ENCODE data around the gene PLEKHA7. TPM values are rescaled to one million over a fixed set of nuclear protein-coding genes. Genes with fewer than 3 reads are reported as not detected.
A peak's percentile ranks its signal among the peaks of the same experiment; 100 is the strongest.

Gene PLEKHA7
- total and polyA plus RNA-seq, 2 of the 13 experiments (the other 11 are each of a cell fraction or from before 2014, with no cell fraction given) = 17.5 to 18.7 TPM

GRCh38 chr11:16774936-16775613, 239.1 kb downstream of the PLEKHA7 start (continued):
- TF ChIP-seq ARID5B (CRISPR knock-in tag; IDR thresholded peaks at IDR 0.05) = peak; percentile 57; the same call in 1 of the 2 replicates
- TF ChIP-seq, protein P1, sequence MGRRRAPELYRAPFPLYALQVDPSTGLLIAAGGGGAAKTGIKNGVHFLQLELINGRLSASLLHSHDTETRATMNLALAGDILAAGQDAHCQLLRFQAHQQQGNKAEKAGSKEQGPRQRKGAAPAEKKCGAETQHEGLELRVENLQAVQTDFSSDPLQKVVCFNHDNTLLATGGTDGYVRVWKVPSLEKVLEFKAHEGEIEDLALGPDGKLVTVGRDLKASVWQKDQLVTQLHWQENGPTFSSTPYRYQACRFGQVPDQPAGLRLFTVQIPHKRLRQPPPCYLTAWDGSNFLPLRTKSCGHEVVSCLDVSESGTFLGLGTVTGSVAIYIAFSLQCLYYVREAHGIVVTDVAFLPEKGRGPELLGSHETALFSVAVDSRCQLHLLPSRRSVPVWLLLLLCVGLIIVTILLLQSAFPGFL (CRISPR knock-in tag; IDR thresholded peaks at IDR 0.05) = no peak
- TF ChIP-seq ZNF101 (CRISPR knock-in tag; IDR thresholded peaks at IDR 0.05; ENCODE audit: borderline replicate concordance, low read depth) = no peak
- no peak for TF ChIP-seq NFE2L1 (CRISPR knock-in tag; IDR thresholded peaks at IDR 0.05; ENCODE audit: borderline replicate concordance)
- TF ChIP-seq SMYD3 (CRISPR knock-in tag; IDR thresholded peaks at IDR 0.05) = no peak
- no peak for TF ChIP-seq ZNF772 (CRISPR knock-in tag; IDR thresholded peaks at IDR 0.05)
- TF ChIP-seq SRF (IDR thresholded peaks at IDR 0.05; ENCODE audit: low read depth, low read length) = no peak
- TF ChIP-seq, protein P2, sequence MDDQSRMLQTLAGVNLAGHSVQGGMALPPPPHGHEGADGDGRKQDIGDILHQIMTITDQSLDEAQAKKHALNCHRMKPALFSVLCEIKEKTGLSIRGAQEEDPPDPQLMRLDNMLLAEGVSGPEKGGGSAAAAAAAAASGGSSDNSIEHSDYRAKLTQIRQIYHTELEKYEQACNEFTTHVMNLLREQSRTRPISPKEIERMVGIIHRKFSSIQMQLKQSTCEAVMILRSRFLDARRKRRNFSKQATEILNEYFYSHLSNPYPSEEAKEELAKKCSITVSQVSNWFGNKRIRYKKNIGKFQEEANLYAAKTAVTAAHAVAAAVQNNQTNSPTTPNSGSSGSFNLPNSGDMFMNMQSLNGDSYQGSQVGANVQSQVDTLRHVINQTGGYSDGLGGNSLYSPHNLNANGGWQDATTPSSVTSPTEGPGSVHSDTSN (CRISPR knock-in tag; IDR thresholded peaks at IDR 0.05; ENCODE audit: borderline replicate concordance) = no peak
- TF ChIP-seq NFIC (IDR thresholded peaks at IDR 0.05; ENCODE audit: low read length) = no peak
- no peak for TF ChIP-seq KAT7 (CRISPR knock-in tag; IDR thresholded peaks at IDR 0.05; ENCODE audit: borderline replicate concordance)
- TF ChIP-seq ZNF318 (CRISPR knock-in tag; IDR thresholded peaks at IDR 0.05) = no peak
- no peak for TF ChIP-seq PRMT3 (CRISPR knock-in tag; IDR thresholded peaks at IDR 0.05; ENCODE audit: borderline replicate concordance, low read depth)
